Mesenchymal stem cell (in vitro differentiated cells and primary cell): ENCODE data around the gene GAS7.
"Not testable (repeated sequence)": the region's sequence is repeated elsewhere in the genome, so short reads cannot be mapped to it uniquely, and the experiment has no call there.

Source experiments
- DNase-seq: peaks from one replicate; pipeline ENCODE4 v3.0.0-alpha.2; 2013
- H2AFZ ChIP-seq: one replicate; pipeline ENCODE4 v1.6.1; 2013; ENCODE audit warnings: low read depth, mild to moderate bottlenecking, control low read depth, inconsistent platforms, low read length, moderate library complexity
- H2AK5ac ChIP-seq: 2 replicates; pipeline ENCODE4 v1.6.1; 2013; ENCODE audit warnings: low read length, moderate library complexity, mild to moderate bottlenecking, inconsistent platforms; ENCODE audit not compliant: severe bottlenecking
- H2BK120ac ChIP-seq: one replicate; pipeline ENCODE4 v1.6.1; 2013; ENCODE audit warnings: low read depth, mild to moderate bottlenecking, inconsistent platforms, low read length, moderate library complexity
- H2BK12ac ChIP-seq, 2 experiments: one replicate each; pipeline ENCODE4 v1.6.1; 2013; ENCODE audit warnings: inconsistent platforms in 2 of 2, low read length in 2 of 2, mild to moderate bottlenecking in 2 of 2, moderate library complexity in 2 of 2, control low read depth in 1 of 2
- H2BK15ac ChIP-seq: one replicate; pipeline ENCODE4 v1.6.1; 2013; ENCODE audit warnings: mild to moderate bottlenecking, low read depth, inconsistent platforms; ENCODE audit not compliant: poor library complexity, severe bottlenecking
- H2BK5ac ChIP-seq: 2 replicates; pipeline ENCODE4 v1.6.1; 2013; ENCODE audit warnings: low read depth, mild to moderate bottlenecking, low read length, control low read depth, inconsistent platforms; ENCODE audit not compliant: poor library complexity, severe bottlenecking
- H3K14ac ChIP-seq, 2 experiments: one replicate each; pipeline ENCODE4 v1.6.1; 2013; ENCODE audit warnings: inconsistent platforms in 2 of 2, low read length in 2 of 2, control low read depth in 1 of 2, mild to moderate bottlenecking in 1 of 2, moderate library complexity in 1 of 2
- H3K18ac ChIP-seq, 2 experiments: one replicate each; pipeline ENCODE4 v1.6.1; 2013; ENCODE audit warnings: inconsistent platforms in 2 of 2, low read length in 2 of 2, control low read depth in 1 of 2, low read depth in 1 of 2, mild to moderate bottlenecking in 1 of 2
- H3K23ac ChIP-seq, 2 experiments: one replicate each; pipeline ENCODE4 v1.6.1; 2013; ENCODE audit warnings: inconsistent platforms in 2 of 2, low read length in 2 of 2, mild to moderate bottlenecking in 2 of 2, moderate library complexity in 2 of 2, control low read depth in 1 of 2
- H3K27ac ChIP-seq: 2 replicates; pipeline ENCODE4 v1.5.1; 2013; ENCODE audit warnings: mild to moderate bottlenecking, moderate library complexity, low read length, control low read depth, inconsistent platforms; ENCODE audit not compliant: poor library complexity, severe bottlenecking
- H3K27me3 ChIP-seq, 2 experiments: 2 replicates each; pipeline versions ENCODE4 v1.6.1 to v1.7.0; 2013; ENCODE audit warnings: low read length in 2 of 2, mild to moderate bottlenecking in 2 of 2, moderate library complexity in 2 of 2, control low read depth in 1 of 2, inconsistent platforms in 1 of 2; ENCODE audit not compliant: control insufficient read depth in 1 of 2, insufficient read depth in 1 of 2
- H3K36me3 ChIP-seq, 2 experiments: 2 replicates each; pipeline versions ENCODE4 v1.6.1 to v1.7.0; 2013; ENCODE audit warnings: low read length in 2 of 2, control low read depth in 1 of 2, inconsistent platforms in 1 of 2, low read depth in 1 of 2, mild to moderate bottlenecking in 1 of 2; ENCODE audit not compliant: insufficient read depth in 2 of 2, control insufficient read depth in 1 of 2
- H3K4ac ChIP-seq, 2 experiments: one replicate each; pipeline ENCODE4 v1.6.1; 2013; ENCODE audit warnings: inconsistent platforms in 2 of 2, low read length in 2 of 2, mild to moderate bottlenecking in 2 of 2, moderate library complexity in 2 of 2, control low read depth in 1 of 2, low read depth in 1 of 2
- H3K4me1 ChIP-seq: 2 replicates; pipeline ENCODE4 v1.6.1; 2013; ENCODE audit warnings: low read depth, low read length, control low read depth; ENCODE audit not compliant: control insufficient read depth, insufficient read depth
- H3K4me2 ChIP-seq: 2 replicates; pipeline ENCODE4 v1.6.1; 2013; ENCODE audit warnings: low read length, mild to moderate bottlenecking, inconsistent platforms; ENCODE audit not compliant: poor library complexity, severe bottlenecking
- H3K4me3 ChIP-seq, 2 experiments: 2 replicates each; pipeline versions ENCODE4 v1.5.1 to v1.7.0; 2013; ENCODE audit warnings: low read length in 2 of 2, mild to moderate bottlenecking in 2 of 2, control low read depth in 1 of 2, low read depth in 1 of 2; ENCODE audit not compliant: insufficient read depth in 1 of 2
- H3K79me1 ChIP-seq: replicated peaks from 2 replicates; pipeline ENCODE4 v1.6.1; 2013; ENCODE audit warnings: mild to moderate bottlenecking, control low read depth, low read length, inconsistent platforms; ENCODE audit not compliant: poor library complexity, severe bottlenecking
- H3K9ac ChIP-seq: 2 replicates; pipeline ENCODE4 v1.7.0; 2013; ENCODE audit warnings: mild to moderate bottlenecking, low read length, moderate library complexity
- H3K9me3 ChIP-seq: 2 replicates; pipeline ENCODE4 v1.7.0; 2013; ENCODE audit warnings: mild to moderate bottlenecking, low read length; ENCODE audit not compliant: control insufficient read depth
- H4K8ac ChIP-seq: one replicate; pipeline ENCODE4 v1.6.1; 2013; ENCODE audit warnings: inconsistent platforms, mild to moderate bottlenecking, low read length, moderate library complexity
- H4K91ac ChIP-seq: one replicate; pipeline ENCODE4 v1.6.1; 2013; ENCODE audit warnings: mild to moderate bottlenecking, low read length, inconsistent platforms
- WGBS: methylation state at CpG from one replicate; pipeline ENCODE4 v1.1.7; 2013; ENCODE audit warnings: mixed read lengths; 5-methylcytosine and 5-hydroxymethylcytosine counted together

Gene GAS7

GRCh38 chr17:10019941-10020451 is 178.4 kb downstream of the GAS7 start:
- 84% methylated on average over 9 of the region's 9 CpGs for WGBS

GRCh38 chr17:10018461-10018891 is 179.9 kb downstream of the GAS7 start:
- Histone ChIP-seq H3K14ac (no peak overlapping the region), H3K4me1 (peaks cover 14% of the 10 kb centered on the region), H3K4me2 (no peak overlapping the region), H4K8ac (no peak overlapping the region), H3K27me3 (peaks cover 0 to 15% of the 10 kb centered on the region in 2 experiments), H4K91ac (no peak overlapping the region), H2BK5ac (no peak overlapping the region), H2AK5ac (no peak overlapping the region), H2BK120ac (no peak overlapping the region), H3K9ac (no peak overlapping the region), H3K4ac (no peak overlapping the region), H3K18ac (no peak overlapping the region), H3K36me3 (peaks cover 4 to 13% of the 10 kb centered on the region in 2 experiments), H3K23ac (no peak overlapping the region), H3K9me3 (no peaks in the 10 kb centered on the region), H3K4me3 (no peak overlapping the region), H2BK12ac (no peak overlapping the region), H2AFZ (no peak overlapping the region), H3K27ac (no peak overlapping the region), H3K79me1 (peaks cover 7% of the 10 kb centered on the region), H2BK15ac (no peak overlapping the region)
- DNase-seq: no peak
- WGBS: 69% methylated on average over 6 of the region's 7 CpGs

More at GRCh38 chr17:10019941-10020451, 178.4 kb downstream of the GAS7 start:
- H3K79me1 ChIP-seq: peaks cover 7% of the 10 kb centered on the region
- peaks cover 0 to 15% of the 10 kb centered on the region in 2 experiments for H3K27me3 ChIP-seq
- DNase-seq: peak; percentile 35
- H3K9ac ChIP-seq: no peak overlapping the region
- H2BK5ac ChIP-seq: no peak overlapping the region
- H3K9me3 ChIP-seq: no peaks in the 10 kb centered on the region
- H2BK12ac ChIP-seq: no peak overlapping the region
- H3K36me3 ChIP-seq: peaks cover 4 to 16% of the 10 kb centered on the region in 2 experiments
- no peak overlapping the region for H2AFZ ChIP-seq
- no peak overlapping the region for H3K4me3 ChIP-seq
- H4K8ac ChIP-seq: no peak overlapping the region
- no peak overlapping the region for H2BK15ac ChIP-seq
- H3K23ac ChIP-seq: no peak overlapping the region
- no peak overlapping the region for H3K4me2 ChIP-seq
- no peak overlapping the region for H4K91ac ChIP-seq
- H3K4ac ChIP-seq: peak overlapping the region in 1 of 2 experiments; percentile 20
- H3K27ac ChIP-seq: no peak overlapping the region
- no peak overlapping the region for H3K18ac ChIP-seq
- peaks cover 14% of the 10 kb centered on the region for H3K4me1 ChIP-seq
- H2AK5ac ChIP-seq: no peak overlapping the region
- no peak overlapping the region for H2BK120ac ChIP-seq
- peak overlapping the region in 1 of 2 experiments; percentile 59 for H3K14ac ChIP-seq

- 96% methylated on average over 14 of the region's 14 CpGs for WGBS
- not testable (repeated sequence) for H3K79me1 ChIP-seq, H2AFZ ChIP-seq, H3K4me2 ChIP-seq, DNase-seq, H2BK5ac ChIP-seq, H3K27ac ChIP-seq, H3K18ac ChIP-seq, H2BK12ac ChIP-seq, H2BK15ac ChIP-seq, H2AK5ac ChIP-seq, H3K9me3 ChIP-seq, H3K4me3 ChIP-seq, H2BK120ac ChIP-seq, H4K8ac ChIP-seq, H4K91ac ChIP-seq, H3K23ac ChIP-seq, H3K4ac ChIP-seq, H3K9ac ChIP-seq, H3K14ac ChIP-seq
- Histone ChIP-seq H3K27me3 (peaks cover 0 to 15% of the 10 kb centered on the region in 2 experiments), H3K36me3 (peaks cover 4 to 13% of the 10 kb centered on the region in 2 experiments), H3K4me1 (peaks cover 14% of the 10 kb centered on the region)
These were observed 181.3 kb downstream of the GAS7 start for GRCh38 chr17:10016958-10017570.

GRCh38 chr17:10013365-10014112 is 184.9 kb downstream of the GAS7 start:
- H3K9me3 ChIP-seq: no peaks in the 10 kb centered on the region
- peak; percentile 80 for DNase-seq
- no peak overlapping the region for H2BK15ac ChIP-seq
- H4K91ac ChIP-seq: no peak overlapping the region
- no peak overlapping the region for H3K14ac ChIP-seq
- H3K4ac ChIP-seq: no peak overlapping the region
- H3K4me2 ChIP-seq: no peak overlapping the region
- H2BK120ac ChIP-seq: no peak overlapping the region
- peaks cover 0 to 1% of the 10 kb centered on the region in 2 experiments for H3K36me3 ChIP-seq
- no peak overlapping the region for H3K23ac ChIP-seq
- H3K27me3 ChIP-seq: no peaks in the 10 kb centered on the region
- H2BK12ac ChIP-seq: no peak overlapping the region
- no peak overlapping the region for H2AK5ac ChIP-seq
- no peak overlapping the region for H2AFZ ChIP-seq
- no peaks in the 10 kb centered on the region for H3K79me1 ChIP-seq
- no peak overlapping the region for H3K27ac ChIP-seq
- no peak overlapping the region for H3K9ac ChIP-seq
- no peak overlapping the region for H3K4me3 ChIP-seq
- WGBS: 86% methylated on average over 9 of the region's 9 CpGs
- no peak overlapping the region for H4K8ac ChIP-seq
- H3K4me1 ChIP-seq: peaks cover 2% of the 10 kb centered on the region
- H3K18ac ChIP-seq: no peak overlapping the region
- no peak overlapping the region for H2BK5ac ChIP-seq
